Erythroblast (primary cell): ENCODE measurements around the gene ITPR2.

Source experiments
- GATA1 ChIP-seq: IDR thresholded peaks from 2 replicates; pipeline ENCODE4 v1.6.1; 2011; ENCODE audit warnings: low read depth, mild to moderate bottlenecking, control low read depth, low read length, moderate library complexity
- POLR2A ChIP-seq: IDR thresholded peaks from 2 replicates; pipeline ENCODE4 v1.6.1; 2011; ENCODE audit warnings: mild to moderate bottlenecking, low read length

- TF ChIP-seq POLR2A, result no peak
- TF ChIP-seq GATA1, result no peak
Measured at GRCh38 chr12:26338586-26339572, 494.1 kb downstream of the ITPR2 start.
